Loucy (cell line): ENCODE measurements around the gene MARCHF7.
"Not testable (repeated sequence)": the region's sequence is repeated elsewhere in the genome, so short reads cannot be mapped to it uniquely, and the experiment has no call there.

Experiments
- H2AFZ ChIP-seq: fragments of 200-600 bp; sonication (generic); 2 replicates; pipeline ENCODE4 v1.6.0; 2016; ENCODE audit warnings: antibody characterized with exemption, mild to moderate bottlenecking, low read length, moderate library complexity
- H3F3A ChIP-seq: fragments of 200-600 bp; 2 replicates; pipeline ENCODE4 v1.6.0; 2016; ENCODE audit warnings: antibody characterized with exemption, low read depth, mild to moderate bottlenecking
- H3K27me3 ChIP-seq: fragments of 200-600 bp; sonication (generic); 2 replicates; pipeline ENCODE4 v1.6.1; 2014; ENCODE audit warnings: low read length, mild to moderate bottlenecking; ENCODE audit not compliant: insufficient read depth, poor library complexity, severe bottlenecking
- H3K36me3 ChIP-seq: fragments of 200-600 bp; sonication (generic); 2 replicates; pipeline ENCODE4 v1.6.1; 2016; ENCODE audit warnings: low read length; ENCODE audit not compliant: insufficient read depth
- H3K4me1 ChIP-seq: fragments of 200-600 bp; sonication (generic); 2 replicates; pipeline ENCODE4 v1.5.1; 2014; ENCODE audit warnings: low read length, mild to moderate bottlenecking; ENCODE audit not compliant: insufficient read depth, poor library complexity, severe bottlenecking
- H3K4me2 ChIP-seq: fragments of 200-600 bp; sonication (generic); 2 replicates; pipeline ENCODE4 v1.6.0; 2014; ENCODE audit warnings: antibody characterized with exemption, low read length, low read depth, mild to moderate bottlenecking; ENCODE audit not compliant: poor library complexity, severe bottlenecking
- H3K4me3 ChIP-seq: fragments of 200-600 bp; sonication (generic); 2 replicates; pipeline ENCODE4 v1.5.1; 2014; ENCODE audit warnings: low read length, mild to moderate bottlenecking, mixed read lengths; ENCODE audit not compliant: poor library complexity, severe bottlenecking
- H3K79me2 ChIP-seq: fragments of 200-600 bp; sonication (generic); 2 replicates; pipeline ENCODE4 v1.6.1; 2014; ENCODE audit warnings: low read length; ENCODE audit not compliant: insufficient read depth
- H3K9ac ChIP-seq: fragments of 200-600 bp; sonication (generic); 2 replicates; pipeline ENCODE4 v1.6.0; 2014; ENCODE audit warnings: mild to moderate bottlenecking, low read depth, low read length, moderate library complexity; ENCODE audit not compliant: poor library complexity, severe bottlenecking
- H3K9me2 ChIP-seq: fragments of 200-600 bp; sonication (generic); replicated peaks from 2 replicates; pipeline ENCODE4 v1.6.1; 2016; ENCODE audit warnings: low read depth, low read length, mixed read lengths
- H3K9me3 ChIP-seq: fragments of 200-600 bp; sonication (generic); 2 replicates; pipeline ENCODE4 v1.6.1; 2014; ENCODE audit warnings: mild to moderate bottlenecking, antibody characterized with exemption, low read length, low read depth; ENCODE audit not compliant: insufficient read depth
- H4K20me1 ChIP-seq: fragments of 200-600 bp; sonication (generic); 2 replicates; pipeline ENCODE4 v1.6.0; 2014; ENCODE audit warnings: antibody characterized with exemption, low read length, mild to moderate bottlenecking; ENCODE audit not compliant: insufficient read depth, poor library complexity, severe bottlenecking
- EZH2phosphoT487 ChIP-seq: fragments of 200-600 bp; IDR thresholded peaks from 2 replicates; pipeline ENCODE4 v1.6.1; 2018; ENCODE audit warnings: antibody characterized with exemption, mild to moderate bottlenecking, moderate library complexity, borderline replicate concordance
- TF ChIP-seq, protein P1 (sequence below): fragments of 200-600 bp; sonication (generic); conservative IDR thresholded peaks from 2 replicates; pipeline ENCODE4 v1.5.1; 2014; ENCODE audit warnings: mild to moderate bottlenecking, antibody characterized with exemption, low read length

Gene MARCHF7, protein sequence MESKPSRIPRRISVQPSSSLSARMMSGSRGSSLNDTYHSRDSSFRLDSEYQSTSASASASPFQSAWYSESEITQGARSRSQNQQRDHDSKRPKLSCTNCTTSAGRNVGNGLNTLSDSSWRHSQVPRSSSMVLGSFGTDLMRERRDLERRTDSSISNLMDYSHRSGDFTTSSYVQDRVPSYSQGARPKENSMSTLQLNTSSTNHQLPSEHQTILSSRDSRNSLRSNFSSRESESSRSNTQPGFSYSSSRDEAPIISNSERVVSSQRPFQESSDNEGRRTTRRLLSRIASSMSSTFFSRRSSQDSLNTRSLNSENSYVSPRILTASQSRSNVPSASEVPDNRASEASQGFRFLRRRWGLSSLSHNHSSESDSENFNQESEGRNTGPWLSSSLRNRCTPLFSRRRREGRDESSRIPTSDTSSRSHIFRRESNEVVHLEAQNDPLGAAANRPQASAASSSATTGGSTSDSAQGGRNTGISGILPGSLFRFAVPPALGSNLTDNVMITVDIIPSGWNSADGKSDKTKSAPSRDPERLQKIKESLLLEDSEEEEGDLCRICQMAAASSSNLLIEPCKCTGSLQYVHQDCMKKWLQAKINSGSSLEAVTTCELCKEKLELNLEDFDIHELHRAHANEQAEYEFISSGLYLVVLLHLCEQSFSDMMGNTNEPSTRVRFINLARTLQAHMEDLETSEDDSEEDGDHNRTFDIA

DNA sequence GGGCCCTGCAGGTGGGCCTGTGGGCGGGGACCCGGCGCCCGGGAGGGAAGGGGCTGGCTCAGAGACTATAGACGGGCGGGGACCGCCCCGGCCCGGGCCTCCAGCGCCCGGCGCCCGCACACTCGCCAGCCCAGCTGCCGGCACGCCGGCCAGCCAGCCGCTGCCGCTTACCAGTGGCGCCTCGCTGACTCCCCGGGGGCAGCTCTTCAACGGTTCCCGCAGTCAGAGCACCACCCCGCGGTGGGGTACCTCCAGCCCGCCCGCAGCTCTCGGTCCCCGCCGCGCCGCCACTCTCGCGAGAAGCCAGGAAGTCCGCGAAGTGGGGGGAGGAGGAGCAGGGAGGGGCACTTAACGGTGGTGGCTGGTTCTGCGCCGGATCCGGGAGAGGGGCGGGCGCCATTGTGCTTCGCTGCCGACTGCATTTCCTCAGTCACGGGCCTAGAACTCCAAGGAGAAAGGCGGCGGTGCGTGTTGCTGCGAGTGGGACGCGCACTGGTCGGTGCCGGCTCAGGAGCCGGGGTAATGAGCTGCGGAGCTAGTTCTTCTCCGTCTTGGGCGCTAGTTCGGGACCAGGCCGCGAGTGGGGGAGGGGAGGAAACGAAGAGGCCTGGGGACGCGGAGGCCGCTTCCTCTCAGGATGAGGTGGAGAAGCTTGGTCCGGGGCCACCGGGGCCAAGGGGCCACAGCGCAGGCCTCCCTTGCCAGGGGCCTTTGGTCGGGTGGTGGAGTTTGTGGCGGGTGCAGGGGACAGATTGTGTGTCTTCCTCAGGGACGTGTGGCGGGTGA lies at the start of gene MARCHF7:
Gene MARCHF7 (plus strand): TSS at position 364 of the 786 bp plus-strand sequence. CDS start 16,517 bp downstream, outside the sequence.
- Histone ChIP-seq H3K9me3 (no peaks in the 10 kb centered on the region), H2AFZ (peak within 1 kb of the TSS; percentile 97), H3K27me3 (no peaks in the 10 kb centered on the region), H3K9ac (peak within 1 kb of the TSS; percentile 98), H3K9me2 (no peaks in the 10 kb centered on the region), H3K36me3 (0 out of 2 replicates have a peak, but pooled peaks cover 10% of the 10 kb centered on the region), H3F3A (no peaks in the 10 kb centered on the region), H3K79me2 (peaks cover 50% of the 10 kb centered on the region), H3K4me1 (peaks cover 53% of the 10 kb centered on the region), H3K4me3 (peak within 1 kb of the TSS; percentile 92), H4K20me1 (peaks cover 50% of the 10 kb centered on the region), H3K4me2 (peak within 1 kb of the TSS; percentile 93)
- TF ChIP-seq, protein P1, sequence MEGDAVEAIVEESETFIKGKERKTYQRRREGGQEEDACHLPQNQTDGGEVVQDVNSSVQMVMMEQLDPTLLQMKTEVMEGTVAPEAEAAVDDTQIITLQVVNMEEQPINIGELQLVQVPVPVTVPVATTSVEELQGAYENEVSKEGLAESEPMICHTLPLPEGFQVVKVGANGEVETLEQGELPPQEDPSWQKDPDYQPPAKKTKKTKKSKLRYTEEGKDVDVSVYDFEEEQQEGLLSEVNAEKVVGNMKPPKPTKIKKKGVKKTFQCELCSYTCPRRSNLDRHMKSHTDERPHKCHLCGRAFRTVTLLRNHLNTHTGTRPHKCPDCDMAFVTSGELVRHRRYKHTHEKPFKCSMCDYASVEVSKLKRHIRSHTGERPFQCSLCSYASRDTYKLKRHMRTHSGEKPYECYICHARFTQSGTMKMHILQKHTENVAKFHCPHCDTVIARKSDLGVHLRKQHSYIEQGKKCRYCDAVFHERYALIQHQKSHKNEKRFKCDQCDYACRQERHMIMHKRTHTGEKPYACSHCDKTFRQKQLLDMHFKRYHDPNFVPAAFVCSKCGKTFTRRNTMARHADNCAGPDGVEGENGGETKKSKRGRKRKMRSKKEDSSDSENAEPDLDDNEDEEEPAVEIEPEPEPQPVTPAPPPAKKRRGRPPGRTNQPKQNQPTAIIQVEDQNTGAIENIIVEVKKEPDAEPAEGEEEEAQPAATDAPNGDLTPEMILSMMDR = peak; percentile 57
- TF ChIP-seq EZH2phosphoT487 = no peak

DNA sequence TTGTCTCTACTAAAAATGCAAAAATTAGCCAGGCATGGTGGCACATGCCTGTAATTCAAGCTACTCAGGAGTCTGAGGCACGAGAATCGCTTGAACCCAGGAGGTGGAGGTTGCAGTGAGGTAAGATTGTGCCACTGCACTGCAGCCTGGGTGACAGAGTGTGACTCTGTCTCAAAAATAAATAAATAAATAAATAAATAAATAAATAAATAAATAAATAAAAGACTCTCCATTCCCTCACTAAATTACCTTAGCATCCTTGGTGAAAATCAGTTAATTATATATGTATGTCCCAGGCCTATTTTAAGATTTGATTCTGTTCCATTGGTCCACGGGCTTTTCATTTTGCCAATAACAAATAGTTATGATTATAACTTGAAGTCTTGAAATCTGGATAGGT lies 44.9 kb upstream of the MARCHF7 start:
- not testable (repeated sequence) for H3F3A ChIP-seq, H3K36me3 ChIP-seq, H3K27me3 ChIP-seq, H3K4me1 ChIP-seq, H3K4me3 ChIP-seq, H3K9me3 ChIP-seq, H3K9me2 ChIP-seq, H3K9ac ChIP-seq, H4K20me1 ChIP-seq, H3K79me2 ChIP-seq, H3K4me2 ChIP-seq, H2AFZ ChIP-seq

GRCh38 chr2:159671047-159671446 lies 41.3 kb upstream of the MARCHF7 start:
- Histone ChIP-seq H4K20me1 (no peaks in the 10 kb centered on the region), H3K9me3 (no peaks in the 10 kb centered on the region), H3K79me2 (no peaks in the 10 kb centered on the region), H3K9ac (no peak overlapping the region), H3K4me1 (no peaks in the 10 kb centered on the region), H3K4me2 (no peak overlapping the region), H2AFZ (no peak overlapping the region), H3K4me3 (no peak overlapping the region), H3F3A (no peaks in the 10 kb centered on the region), H3K27me3 (no peaks in the 10 kb centered on the region), H3K36me3 (no peaks in the 10 kb centered on the region), H3K9me2 (no peaks in the 10 kb centered on the region)
- TF ChIP-seq, protein P1 = no peak
- TF ChIP-seq EZH2phosphoT487 = no peak
